Stimulated activated naive CD8-positive, alpha-beta T cell treated with anti-CD3 and anti-CD28 coated beads, Interleukin-15, Interleukin-2, amounts not matched to agents 100 ng/mL and 50 ng/mL, for 24 hours (primary cell): ENCODE data around the gene KCNG3.

ENCODE experiments used
- H3K27ac Mint-ChIP-seq: one replicate; pipeline ENCODE4 v1.8.0; 2021; ENCODE audit warnings: mild to moderate bottlenecking, mixed read lengths
- H3K27me3 Mint-ChIP-seq: one replicate; pipeline ENCODE4 v1.8.0; 2021; ENCODE audit warnings: mixed read lengths
- H3K36me3 Mint-ChIP-seq: one replicate; pipeline ENCODE4 v1.8.0; 2021; ENCODE audit warnings: low read depth, mixed read lengths
- H3K4me1 Mint-ChIP-seq: one replicate; pipeline ENCODE4 v1.8.0; 2021; ENCODE audit warnings: low read depth, mixed read lengths
- H3K4me3 Mint-ChIP-seq: one replicate; pipeline ENCODE4 v1.8.0; 2021; ENCODE audit warnings: mild to moderate bottlenecking, mixed read lengths
- H3K9me3 Mint-ChIP-seq: one replicate; pipeline ENCODE4 v1.8.0; 2021; ENCODE audit warnings: mixed read lengths

Gene KCNG3

DNA sequence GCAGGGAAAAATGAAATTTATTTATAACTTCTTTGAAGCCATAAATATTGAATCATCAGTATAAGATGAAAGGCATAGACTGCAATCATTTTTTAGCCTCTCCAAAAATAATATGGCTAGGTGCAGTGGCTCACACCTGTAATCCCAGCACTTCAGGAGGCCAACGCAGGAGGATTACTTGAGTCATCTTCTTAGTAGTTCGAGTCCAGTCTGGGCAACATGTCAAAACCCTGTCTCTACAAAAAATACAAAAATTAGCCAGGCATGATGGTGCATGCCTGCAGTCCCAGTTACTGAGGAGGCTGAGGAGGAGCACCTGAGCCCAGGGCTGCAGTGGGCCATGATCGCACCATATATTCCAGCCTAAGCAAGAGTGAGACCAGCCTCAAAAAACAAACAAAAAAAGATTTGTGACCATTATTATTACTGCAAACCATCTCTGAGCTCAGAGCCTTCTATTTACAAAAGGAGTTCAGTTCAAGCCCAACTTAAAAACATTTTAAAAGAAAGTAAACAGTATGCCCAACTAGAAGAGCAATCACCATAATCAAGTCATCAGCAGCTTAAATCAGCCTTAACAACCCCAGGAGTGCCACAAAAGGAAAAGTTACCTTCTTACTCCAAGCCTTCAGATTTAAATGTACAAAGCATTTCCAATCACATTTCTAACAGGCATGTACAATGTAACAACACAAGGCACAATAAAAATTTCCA, 37.5 kb downstream of the KCNG3 start:
- H3K9me3 Mint-ChIP-seq: no peaks in the 10 kb centered on the region
- H3K4me3 Mint-ChIP-seq: no peak overlapping the region
- H3K4me1 Mint-ChIP-seq: no peaks in the 10 kb centered on the region
- no peaks in the 10 kb centered on the region for H3K36me3 Mint-ChIP-seq
- no peak overlapping the region for H3K27ac Mint-ChIP-seq
- peaks cover 7% of the 10 kb centered on the region for H3K27me3 Mint-ChIP-seq

DNA sequence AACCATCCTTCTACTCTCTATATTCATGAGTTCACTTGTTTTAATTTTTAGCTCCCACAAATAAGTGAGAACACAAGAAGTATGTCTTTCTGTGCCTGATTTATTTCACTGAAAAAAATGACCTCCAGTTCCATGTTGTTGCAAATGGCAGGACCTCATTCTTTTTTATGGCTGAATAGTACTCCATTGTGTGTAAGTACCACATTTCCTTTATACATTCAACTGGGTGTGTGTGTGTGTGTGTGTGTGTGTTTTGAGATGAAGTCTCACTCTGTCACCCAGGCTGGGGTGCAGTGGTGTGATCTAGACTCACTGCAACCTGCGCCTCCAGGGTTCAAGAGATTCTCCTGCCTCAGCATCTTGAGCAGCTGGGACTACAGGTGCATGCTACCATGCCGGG, 41.2 kb downstream of the KCNG3 start:
- Mint-ChIP-seq H3K27ac (no peak overlapping the region), H3K4me3 (no peak overlapping the region), H3K4me1 (no peaks in the 10 kb centered on the region), H3K36me3 (no peaks in the 10 kb centered on the region), H3K27me3 (peaks cover 4% of the 10 kb centered on the region), H3K9me3 (no peaks in the 10 kb centered on the region)

DNA sequence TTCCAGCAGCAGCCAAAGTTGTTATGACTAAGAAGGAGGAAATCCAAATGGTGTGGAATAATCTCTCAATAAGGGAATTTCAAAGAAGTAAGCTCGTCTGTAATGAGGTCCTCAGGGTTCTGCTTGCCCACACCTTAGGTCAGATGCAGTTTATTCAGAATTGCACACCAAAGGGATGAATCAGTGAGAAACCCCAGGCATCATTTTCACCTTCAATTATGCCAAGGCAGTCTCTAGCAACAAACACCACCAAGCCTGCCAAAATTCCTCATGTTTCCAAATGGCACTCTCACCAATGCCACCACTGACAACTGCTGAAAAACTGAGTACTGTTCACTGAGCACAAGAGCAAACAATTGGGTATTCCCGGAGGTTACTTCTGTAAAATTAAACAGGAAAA, 43.6 kb downstream of the KCNG3 start:
- Mint-ChIP-seq H3K9me3 (no peaks in the 10 kb centered on the region), H3K27ac (no peak overlapping the region), H3K4me1 (no peaks in the 10 kb centered on the region), H3K27me3 (peaks cover 4% of the 10 kb centered on the region), H3K4me3 (no peak overlapping the region), H3K36me3 (no peaks in the 10 kb centered on the region)

GRCh38 chr2:42449163-42450087, 44.4 kb downstream of the KCNG3 start:
- H3K4me3 Mint-ChIP-seq: no peak overlapping the region
- H3K4me1 Mint-ChIP-seq: no peaks in the 10 kb centered on the region
- H3K27me3 Mint-ChIP-seq: peaks cover 4% of the 10 kb centered on the region
- no peak overlapping the region for H3K27ac Mint-ChIP-seq
- no peaks in the 10 kb centered on the region for H3K36me3 Mint-ChIP-seq
- H3K9me3 Mint-ChIP-seq: no peaks in the 10 kb centered on the region

- no peaks in the 10 kb centered on the region for H3K9me3 Mint-ChIP-seq
- H3K4me3 Mint-ChIP-seq: no peak overlapping the region
- no peaks in the 10 kb centered on the region for H3K36me3 Mint-ChIP-seq
- H3K27ac Mint-ChIP-seq: no peak overlapping the region
- peaks cover 4% of the 10 kb centered on the region for H3K27me3 Mint-ChIP-seq
- H3K4me1 Mint-ChIP-seq: no peaks in the 10 kb centered on the region
Observed at GRCh38 chr2:42448163-42448562, 45.6 kb downstream of the KCNG3 start.

DNA sequence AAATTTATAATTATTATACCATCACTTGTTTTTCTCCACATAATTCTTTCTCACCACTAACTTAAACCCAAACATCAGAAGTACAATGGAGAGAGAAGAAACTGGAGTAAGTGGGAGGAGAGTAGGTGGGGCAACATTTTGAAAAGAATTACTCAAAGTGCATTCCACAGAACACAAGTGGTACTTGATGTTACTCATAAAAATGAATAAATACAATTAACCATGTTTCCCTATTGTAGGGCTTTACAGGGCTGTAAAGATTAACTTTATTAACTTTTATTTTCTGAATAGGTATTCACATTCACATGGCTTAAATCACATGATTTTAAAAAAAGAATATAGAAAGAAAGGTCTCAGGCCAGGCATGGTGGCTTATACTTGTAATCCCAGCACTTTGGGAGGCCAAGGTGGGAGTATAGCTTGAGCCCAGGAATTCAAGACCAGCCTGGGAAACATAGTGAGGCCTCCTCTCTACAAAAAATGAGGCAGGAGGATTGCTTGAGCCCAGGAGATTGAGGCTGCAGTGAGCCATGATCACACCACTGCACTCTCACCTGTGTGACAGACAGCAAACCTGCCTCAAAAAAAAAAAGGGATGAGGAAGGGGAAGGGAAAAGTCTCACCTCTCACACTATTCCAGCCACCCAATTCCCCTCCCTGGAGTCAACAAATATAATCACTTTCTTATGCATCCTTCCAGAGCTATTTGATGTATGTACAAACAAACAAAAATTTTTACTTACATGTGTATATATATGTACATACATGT, 47.1 kb downstream of the KCNG3 start:
- Mint-ChIP-seq H3K4me1 (no peaks in the 10 kb centered on the region), H3K4me3 (no peak overlapping the region), H3K27me3 (no peaks in the 10 kb centered on the region), H3K9me3 (no peaks in the 10 kb centered on the region), H3K27ac (no peak overlapping the region), H3K36me3 (no peaks in the 10 kb centered on the region)

DNA sequence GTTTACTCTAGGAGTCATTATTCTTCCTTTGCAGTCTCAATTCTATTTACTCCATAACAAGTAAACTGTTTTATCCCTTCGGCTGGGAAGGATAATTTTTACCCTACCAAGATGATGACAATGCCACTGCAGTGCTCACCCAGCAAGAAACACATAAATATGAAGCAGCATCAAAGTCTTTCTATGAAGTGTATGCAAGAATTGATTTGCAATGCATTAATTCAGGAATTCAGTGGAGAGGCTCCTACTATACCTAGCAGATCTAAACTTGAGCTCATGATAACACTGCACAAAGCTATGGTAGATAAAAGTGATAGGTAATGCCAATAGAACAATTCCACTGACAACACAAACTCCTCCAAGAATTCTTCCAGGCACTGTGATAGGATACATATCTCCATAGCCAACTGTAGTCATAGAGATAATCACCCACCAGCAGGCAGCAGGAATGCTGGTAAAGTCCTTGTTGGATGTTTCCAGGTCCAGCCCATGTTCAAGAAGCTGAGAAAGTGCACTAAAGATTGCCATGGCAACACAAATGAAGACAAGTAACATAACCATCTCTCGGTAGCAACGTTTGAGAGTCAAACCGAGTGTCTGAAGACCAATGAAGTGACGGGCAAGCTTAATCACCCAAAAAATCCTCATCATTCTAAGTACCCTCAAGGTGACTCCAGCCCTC, 49.9 kb downstream of the KCNG3 start:
- Mint-ChIP-seq H3K27ac (no peak overlapping the region), H3K36me3 (no peaks in the 10 kb centered on the region), H3K9me3 (no peaks in the 10 kb centered on the region), H3K4me3 (no peak overlapping the region), H3K4me1 (no peaks in the 10 kb centered on the region), H3K27me3 (no peaks in the 10 kb centered on the region)

GRCh38 chr2:42442774-42443173, 51.0 kb downstream of the KCNG3 start:
- Mint-ChIP-seq H3K36me3 (no peaks in the 10 kb centered on the region), H3K4me3 (no peak overlapping the region), H3K4me1 (no peaks in the 10 kb centered on the region), H3K9me3 (no peaks in the 10 kb centered on the region), H3K27ac (no peak overlapping the region), H3K27me3 (no peaks in the 10 kb centered on the region)

DNA sequence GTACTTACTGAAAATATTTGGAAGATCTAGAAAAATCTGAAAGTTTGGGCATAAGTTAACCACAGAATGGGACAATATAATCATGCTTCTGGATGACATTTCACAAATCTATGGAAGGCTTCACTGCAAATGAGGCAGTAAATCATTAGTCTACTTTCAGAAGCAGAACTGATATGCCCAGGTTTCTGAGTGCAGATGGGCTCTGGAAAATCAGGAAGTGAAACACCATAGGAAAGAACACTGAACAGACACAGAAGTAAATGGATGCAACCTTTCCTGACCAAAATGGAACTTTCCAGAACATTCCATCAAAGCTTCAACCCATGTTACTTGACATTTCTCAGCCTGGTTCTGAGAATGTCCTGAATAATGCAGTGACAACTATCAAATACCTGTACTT, 55.1 kb downstream of the KCNG3 start:
- Mint-ChIP-seq H3K27me3 (peaks cover 13% of the 10 kb centered on the region), H3K4me1 (no peaks in the 10 kb centered on the region), H3K36me3 (no peaks in the 10 kb centered on the region), H3K9me3 (no peaks in the 10 kb centered on the region), H3K4me3 (no peak overlapping the region), H3K27ac (no peak overlapping the region)

DNA sequence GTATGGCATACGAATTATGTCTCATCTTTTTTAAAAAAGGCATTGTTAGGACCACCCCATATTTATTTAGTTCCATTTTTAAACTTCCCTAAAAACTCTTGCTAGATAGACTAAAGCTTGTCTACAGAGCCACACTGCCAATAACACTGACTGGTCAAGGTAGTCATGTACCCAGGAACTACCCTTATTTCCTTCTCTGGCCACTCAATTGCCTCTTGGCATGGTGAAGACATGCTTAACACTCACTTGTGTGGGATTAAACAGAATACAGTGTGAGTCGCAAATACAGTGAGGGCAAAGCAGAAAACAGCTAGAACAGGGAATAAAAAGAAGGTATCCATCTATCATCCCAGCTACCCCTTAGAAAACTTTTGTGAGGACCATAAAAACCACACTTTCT, 57.4 kb downstream of the KCNG3 start:
- no peaks in the 10 kb centered on the region for H3K9me3 Mint-ChIP-seq
- no peaks in the 10 kb centered on the region for H3K4me1 Mint-ChIP-seq
- H3K27ac Mint-ChIP-seq: no peak overlapping the region
- no peaks in the 10 kb centered on the region for H3K36me3 Mint-ChIP-seq
- H3K27me3 Mint-ChIP-seq: peaks cover 17% of the 10 kb centered on the region
- no peak overlapping the region for H3K4me3 Mint-ChIP-seq

GRCh38 chr2:42435628-42436027, 58.2 kb downstream of the KCNG3 start:
- H3K4me1 Mint-ChIP-seq: no peaks in the 10 kb centered on the region
- no peak overlapping the region for H3K27ac Mint-ChIP-seq
- H3K36me3 Mint-ChIP-seq: no peaks in the 10 kb centered on the region
- no peak overlapping the region for H3K4me3 Mint-ChIP-seq
- H3K9me3 Mint-ChIP-seq: no peaks in the 10 kb centered on the region
- H3K27me3 Mint-ChIP-seq: peaks cover 17% of the 10 kb centered on the region

- Mint-ChIP-seq H3K4me3 (no peak overlapping the region), H3K4me1 (no peaks in the 10 kb centered on the region), H3K27ac (no peak overlapping the region), H3K9me3 (no peaks in the 10 kb centered on the region), H3K27me3 (peaks cover 10% of the 10 kb centered on the region), H3K36me3 (no peaks in the 10 kb centered on the region)
Observed at GRCh38 chr2:42430188-42430587, 63.6 kb downstream of the KCNG3 start.

- Mint-ChIP-seq H3K4me1 (no peaks in the 10 kb centered on the region), H3K4me3 (no peak overlapping the region), H3K27ac (no peak overlapping the region)
Observed at GRCh38 chr2:42429352-42429751, 64.4 kb downstream of the KCNG3 start.

GRCh38 chr2:42425697-42426096, 68.1 kb downstream of the KCNG3 start:
- Mint-ChIP-seq H3K27me3 (peaks cover 9% of the 10 kb centered on the region), H3K4me1 (peaks cover 13% of the 10 kb centered on the region), H3K9me3 (no peaks in the 10 kb centered on the region), H3K27ac (no peak overlapping the region), H3K4me3 (no peak overlapping the region), H3K36me3 (no peaks in the 10 kb centered on the region)

More at GRCh38 chr2:42429352-42429751, 64.4 kb downstream of the KCNG3 start:
- no peaks in the 10 kb centered on the region for H3K36me3 Mint-ChIP-seq
- peaks cover 4% of the 10 kb centered on the region for H3K27me3 Mint-ChIP-seq
- no peaks in the 10 kb centered on the region for H3K9me3 Mint-ChIP-seq
